H1 (cell line): ENCODE results near the gene SELPLG. TPM values are rescaled to one million over a fixed set of nuclear protein-coding genes. Genes with fewer than 3 reads are reported as not detected.

Source experiments
- CTCF ChIA-PET: fragments of 300-600 bp; sonication (Branson Sonifier 250); formaldehyde crosslinking; loops from one replicate; lab custom pipeline; 2021; ENCODE audit not compliant: partially characterized antibody; lab: Charles Lee
- POLR2A ChIA-PET: fragments of 300-600 bp; sonication (Branson Sonifier 250); formaldehyde crosslinking; loops from one replicate; lab custom pipeline; 2021; ENCODE audit warnings: inconsistent platforms; ENCODE audit not compliant: partially characterized antibody; lab: Charles Lee
- DNase-seq, 2 experiments: peaks; one replicate each; pipeline versions ENCODE4 v3.0.0 to v3.0.0-alpha.2; 2010 to 2022; ENCODE audit warnings: low spot score in 2 of 2, low read depth in 1 of 2, mixed read lengths in 1 of 2
- FAIRE-seq: peaks from 2 replicates; lab custom pipeline; 2011; peaks lifted over from hg19 to GRCh38; lab: Jason Lieb, UNC
- H2AFZ ChIP-seq: 2 replicates; pipeline ENCODE4 v1.8.1; 2012; ENCODE audit warnings: low read length, inconsistent platforms
- H2AK5ac ChIP-seq: 2 replicates; pipeline ENCODE4 v1.6.1; 2013; ENCODE audit warnings: low read depth, low read length
- H2BK120ac ChIP-seq: replicated peaks from 2 replicates; pipeline ENCODE3; 2013; ENCODE audit warnings: low read depth, low read length, inconsistent platforms
- H2BK12ac ChIP-seq: 2 replicates; pipeline ENCODE4 v1.6.1; 2013; ENCODE audit warnings: low read depth, low read length
- H2BK15ac ChIP-seq: 2 replicates; pipeline ENCODE4 v1.6.1; 2013; ENCODE audit warnings: low read length
- H2BK20ac ChIP-seq: 2 replicates; pipeline ENCODE4 v1.6.1; 2013; ENCODE audit warnings: low read length
- H2BK5ac ChIP-seq: 2 replicates; pipeline ENCODE4 v1.6.1; 2013; ENCODE audit warnings: low read depth, low read length
- H3K14ac ChIP-seq: 2 replicates; pipeline ENCODE4 v1.6.1; 2013; ENCODE audit warnings: inconsistent platforms; ENCODE audit not compliant: insufficient read length
- H3K18ac ChIP-seq: 2 replicates; pipeline ENCODE4 v1.6.1; 2013; ENCODE audit warnings: low read length; ENCODE audit errors: extremely low read depth
- H3K23ac ChIP-seq: 2 replicates; pipeline ENCODE4 v1.6.1; 2013; ENCODE audit warnings: inconsistent platforms; ENCODE audit not compliant: insufficient read length
- H3K23me2 ChIP-seq: 2 replicates; pipeline ENCODE4 v1.6.1; 2013; ENCODE audit warnings: low read depth, low read length
- H3K27ac ChIP-seq: 2 replicates; pipeline ENCODE4 v1.6.1; 2011; ENCODE audit warnings: low read depth, low read length, inconsistent platforms
- H3K27me3 ChIP-seq, 4 experiments: replicated peaks in 1 of 4; 1 replicate in 1 of 4; 2 replicates in 3 of 4; pipeline versions ENCODE4 v1.6.1 to v1.8.1; 2011 to 2013; ENCODE audit warnings: low read length in 3 of 4, mild to moderate bottlenecking in 3 of 4, inconsistent platforms in 2 of 4, mixed read lengths in 2 of 4, moderate library complexity in 1 of 4; ENCODE audit not compliant: control insufficient read depth in 3 of 4, insufficient read depth in 3 of 4; ENCODE audit errors: extremely low read depth in 1 of 4
- H3K36me3 ChIP-seq, 4 experiments: 2 replicates each; pipeline versions ENCODE4 v1.6.1 to v1.8.1; 2011 to 2013; ENCODE audit warnings: mild to moderate bottlenecking in 4 of 4, low read length in 3 of 4, moderate library complexity in 2 of 4, control low read depth in 1 of 4, inconsistent platforms in 1 of 4; ENCODE audit not compliant: insufficient read depth in 4 of 4, control insufficient read depth in 2 of 4
- H3K4ac ChIP-seq: replicated peaks from 2 replicates; pipeline ENCODE3; 2013; ENCODE audit warnings: low read length, low read depth, mixed read lengths, inconsistent platforms; ENCODE audit not compliant: insufficient read length
- H3K4me1 ChIP-seq, 4 experiments: replicated peaks in 1 of 4; 1 replicate in 1 of 4; 2 replicates in 3 of 4; pipeline versions ENCODE4 v1.6.1 to v1.8.1; 2011 to 2013; ENCODE audit warnings: low read length in 3 of 4, inconsistent platforms in 2 of 4, mixed read lengths in 1 of 4; ENCODE audit not compliant: insufficient read depth in 4 of 4, control insufficient read depth in 3 of 4
- H3K4me2 ChIP-seq, 2 experiments: 2 replicates each; pipeline versions ENCODE4 v1.6.1 to v1.8.1; 2011 to 2013; ENCODE audit warnings: low read depth in 2 of 2, low read length in 2 of 2, control low read depth in 1 of 2, inconsistent platforms in 1 of 2, mild to moderate bottlenecking in 1 of 2; ENCODE audit not compliant: insufficient read depth in 1 of 2
- H3K4me3 ChIP-seq, 4 experiments: fragments of 200-600, 300-600 bp in 1 of 4; sonication (generic), shearing (Covaris generic), sonication (Bioruptor Twin) in 1 of 4; 2 replicates each; pipeline versions ENCODE4 v1.5.1 to v1.8.1; 2011 to 2016; ENCODE audit warnings: low read length in 4 of 4, low read depth in 3 of 4, control low read depth in 2 of 4, inconsistent platforms in 2 of 4, mild to moderate bottlenecking in 2 of 4, mixed read lengths in 1 of 4, moderate library complexity in 1 of 4; ENCODE audit not compliant: insufficient read depth in 2 of 4; ENCODE audit errors: extremely low read depth in 1 of 4
- H3K56ac ChIP-seq: replicated peaks from 2 replicates; pipeline ENCODE3; 2013; ENCODE audit warnings: low read depth, mild to moderate bottlenecking, mixed read lengths, low read length, inconsistent platforms; ENCODE audit not compliant: insufficient read length
- H3K79me1 ChIP-seq: 2 replicates; pipeline ENCODE4 v1.6.1; 2013; ENCODE audit warnings: low read depth, low read length, control low read depth
- H3K79me2 ChIP-seq, 2 experiments: 2 replicates each; pipeline versions ENCODE4 v1.6.1 to v1.8.1; 2012 to 2013; ENCODE audit warnings: low read length in 2 of 2, mild to moderate bottlenecking in 2 of 2, inconsistent platforms in 1 of 2; ENCODE audit not compliant: insufficient read depth in 2 of 2, control insufficient read depth in 1 of 2
- H3K9ac ChIP-seq, 4 experiments: replicated peaks in 1 of 4; 1 replicate in 1 of 4; 2 replicates in 3 of 4; pipeline versions ENCODE4 v1.6.1 to v1.8.1; 2011 to 2013; ENCODE audit warnings: low read depth in 3 of 4, low read length in 3 of 4, control low read depth in 2 of 4, mild to moderate bottlenecking in 2 of 4, moderate library complexity in 2 of 4, inconsistent platforms in 1 of 4; ENCODE audit errors: extremely low read depth in 1 of 4
- H3K9me3 ChIP-seq, 2 experiments: 2 replicates each; pipeline versions ENCODE4 v1.6.1 to v1.8.1; 2012 to 2013; ENCODE audit warnings: mild to moderate bottlenecking in 2 of 2, moderate library complexity in 2 of 2, control low read depth in 1 of 2, inconsistent platforms in 1 of 2, low read depth in 1 of 2, low read length in 1 of 2, mixed read lengths in 1 of 2; ENCODE audit not compliant: insufficient read depth in 2 of 2
- H4K20me1 ChIP-seq, 2 experiments: replicated peaks in 1 of 2; 2 replicates each; pipeline versions ENCODE3 to v1.8.1; 2011 to 2013; ENCODE audit warnings: inconsistent platforms in 2 of 2, low read length in 2 of 2, mild to moderate bottlenecking in 1 of 2; ENCODE audit not compliant: insufficient read depth in 2 of 2, control insufficient read depth in 1 of 2
- H4K5ac ChIP-seq: 2 replicates; pipeline ENCODE4 v1.6.1; 2013; ENCODE audit warnings: low read length, low read depth, mixed read lengths, inconsistent platforms; ENCODE audit not compliant: insufficient read length
- H4K8ac ChIP-seq: 2 replicates; pipeline ENCODE4 v1.8.0; 2013; ENCODE audit warnings: mild to moderate bottlenecking, moderate library complexity, low read length, inconsistent platforms; ENCODE audit not compliant: insufficient read depth; ENCODE audit errors: extremely low read depth
- H4K91ac ChIP-seq: replicated peaks from 2 replicates; pipeline ENCODE3; 2013; ENCODE audit warnings: low read length, mixed read lengths, inconsistent platforms; ENCODE audit not compliant: insufficient read length
- CBX8 ChIP-seq: fragments of 300-800, 300-1000 bp; sonication (generic); IDR thresholded peaks from 2 replicates; pipeline ENCODE4 v1.7.1; 2016; ENCODE audit warnings: low read depth, low read length, borderline replicate concordance
- CHD1 ChIP-seq: IDR thresholded peaks from 2 replicates; pipeline ENCODE4 v1.6.1; 2012; ENCODE audit warnings: low read depth, low read length, improper control_type of control experiment
- CTBP2 ChIP-seq: IDR thresholded peaks from 2 replicates; pipeline ENCODE4 v1.7.0; 2011; ENCODE audit warnings: borderline replicate concordance, mild to moderate bottlenecking, moderate library complexity, mixed read lengths, low read length; ENCODE audit not compliant: insufficient read depth, insufficient read length
- E2F6 ChIP-seq: IDR thresholded peaks from 2 replicates; pipeline ENCODE4 v1.6.1; 2012; ENCODE audit warnings: inconsistent platforms
- EP300 ChIP-seq, 2 experiments: IDR thresholded peaks; 1 replicate in 1 of 2; 2 replicates in 1 of 2; pipeline ENCODE4 v1.6.1; 2011 to 2012; ENCODE audit warnings: low read depth in 2 of 2, low read length in 2 of 2, mild to moderate bottlenecking in 2 of 2, borderline replicate concordance in 1 of 2, inconsistent platforms in 1 of 2, moderate library complexity in 1 of 2
- JUND ChIP-seq: IDR thresholded peaks from 2 replicates; pipeline ENCODE4 v1.6.1; 2011; ENCODE audit warnings: mild to moderate bottlenecking, improper control_type of control experiment, low read length
- KDM4A ChIP-seq: IDR thresholded peaks from one replicate; pipeline ENCODE4 v1.7.1; 2012; ENCODE audit warnings: low read depth, mild to moderate bottlenecking, moderate library complexity, low read length, inconsistent platforms; ENCODE audit not compliant: severe bottlenecking
- POU5F1 ChIP-seq: IDR thresholded peaks from 2 replicates; pipeline ENCODE4 v1.6.1; 2011; ENCODE audit warnings: low read depth, mild to moderate bottlenecking, low read length, moderate library complexity
- SIN3A ChIP-seq, 2 experiments: IDR thresholded peaks in 1 of 2; conservative IDR thresholded peaks in 1 of 2; 2 replicates each; pipeline ENCODE4 v1.6.1; 2011 to 2012; ENCODE audit warnings: low read length in 2 of 2, improper control_type of control experiment in 1 of 2, low read depth in 1 of 2, mild to moderate bottlenecking in 1 of 2
- SP4 ChIP-seq: IDR thresholded peaks from 2 replicates; pipeline ENCODE4 v1.6.1; 2012; ENCODE audit warnings: low read length, inconsistent platforms
- TAF1 ChIP-seq: IDR thresholded peaks from 2 replicates; pipeline ENCODE4 v1.6.1; 2011; ENCODE audit warnings: mild to moderate bottlenecking, low read depth, low read length
- TEAD4 ChIP-seq: IDR thresholded peaks from 2 replicates; pipeline ENCODE4 v1.6.1; 2012; ENCODE audit warnings: low read depth, low read length, inconsistent platforms, mixed read lengths
- WGBS, 2 experiments: shearing (Covaris generic) in 1 of 2; methylation state at CpG; one replicate each; pipeline versions ENCODE4 v1.1.6 to v1.1.7; 2013 to 2015; ENCODE audit warnings: low lambda C conversion rate in 2 of 2, mixed read lengths in 2 of 2, inconsistent platforms in 1 of 2, low coverage in 1 of 2, missing lambda C conversion rate in 1 of 2; ENCODE audit not compliant: insufficient replicate concordance in 2 of 2, insufficient coverage in 1 of 2, insufficient read length in 1 of 2; ENCODE audit errors: extremely low coverage in 1 of 2, missing lambda C conversion rate in 1 of 2; 5-methylcytosine and 5-hydroxymethylcytosine counted together
- polyA plus RNA-seq, 7 experiments: library from polyadenylated mRNA; depleted of rRNA in 3 of 7; stranded (reverse) in 5 of 7; unstranded in 2 of 7; fragments of >200 nt in 5 of 7; fragments of 200-250 nt in 2 of 7; gene quantifications; 1 replicate in 5 of 7; 2 replicates in 1 of 7; 4 replicates in 1 of 7; pipeline versions ENCODE4 v1.2.1 to v1.2.3, GENCODE V29; 2011 to 2013; ENCODE audit warnings: missing spikeins in 2 of 7, mixed read lengths in 2 of 7
- total RNA-seq: library from RNA; stranded (reverse); fragmentation: NEBNext Ultra II Directional; extraction: Animal tissue kit (Norgen Biotek cat#: 25700); gene quantifications from 2 replicates; pipeline ENCODE4 v1.2.1, GENCODE V29; 2021

Gene SELPLG
- total and polyA plus RNA-seq, 2 of the 8 experiments (the other 6 are each of a cell fraction or from before 2014, with no cell fraction given) = 0.18 TPM; not detected in 1

GRCh38 chr12:108653922-108654321 lies 20.2 kb upstream of the SELPLG start:
- ChIA-PET POLR2A (interaction anchor here (0.9 to 1.1 kb wide), 2 partner anchors 15 to 149 kb away, joined by 4 to 5 read pairs; no protein-coding TSS in a partner anchor), CTCF (interaction anchor here (1.1 to 1.7 kb wide), 4 partner anchors 11 to 83 kb away, joined by 3 to 11 read pairs (median 6); partner anchors contain the start of gene SELPLG)
- peaks cover 0 to 4% of the 10 kb centered on the region in 2 experiments; a peak in 2 of 4 replicates for H3K9me3 ChIP-seq
- H3K14ac ChIP-seq = no peak overlapping the region
- peaks cover 3 to 12% (median 8%) of the 10 kb centered on the region in 4 experiments; a peak in 6 of 7 replicates for H3K4me1 ChIP-seq
- no peaks in the 10 kb centered on the region for H3K27me3 ChIP-seq
- no peak overlapping the region for H4K5ac ChIP-seq
- no peaks in the 10 kb centered on the region for H3K23me2 ChIP-seq
- H3K4me2 ChIP-seq = no peak overlapping the region; a peak in 1 of 4 replicates
- 0 out of 2 replicates have a peak overlapping the region, but pooled peaks have one; percentile 39 for H2BK12ac ChIP-seq
- H2AK5ac ChIP-seq = no peak overlapping the region
- H4K8ac ChIP-seq = no peak overlapping the region
- no peak overlapping the region for H3K4ac ChIP-seq
- no peak overlapping the region for H3K27ac ChIP-seq
- 92% methylated on average over 3 of the region's 3 CpGs; no CpG with 5 or more reads in 1 of the 2 experiments for WGBS, 2 experiments
- no peak overlapping the region for H2BK20ac ChIP-seq
- no peaks in the 10 kb centered on the region for H3K79me1 ChIP-seq
- H2BK5ac ChIP-seq = no peak overlapping the region
- no peak overlapping the region for H4K91ac ChIP-seq
- no peaks in the 10 kb centered on the region for H4K20me1 ChIP-seq
- H3K23ac ChIP-seq = no peak overlapping the region
- FAIRE-seq (no peak), DNase-seq (no peak)
- no peak overlapping the region for H2BK15ac ChIP-seq
- no peak overlapping the region for H3K4me3 ChIP-seq
- no peak overlapping the region for H2BK120ac ChIP-seq
- no peaks in the 10 kb centered on the region for H3K79me2 ChIP-seq
- H3K36me3 ChIP-seq = peaks cover 7 to 52% (median 33%) of the 10 kb centered on the region in 4 experiments; a peak in 7 of 8 replicates
- H3K18ac ChIP-seq = no peak overlapping the region
- no peak overlapping the region for H3K9ac ChIP-seq
- no peak overlapping the region for H3K56ac ChIP-seq
- H2AFZ ChIP-seq = no peak overlapping the region
- TF ChIP-seq JUND = no peak
- no peak for TF ChIP-seq KDM4A
- no peak for TF ChIP-seq TAF1
- no peak for TF ChIP-seq POU5F1
- no peak for TF ChIP-seq SP4
- no peak for TF ChIP-seq SIN3A (conservative IDR thresholded peaks at IDR 0.05 in 1 of 2, IDR thresholded peaks at IDR 0.05 in 1 of 2; ENCODE audit: low read depth in 1 of 2, low read length in 2 of 2)
- TF ChIP-seq EP300 (IDR thresholded peaks at IDR 0.05; ENCODE audit: borderline replicate concordance in 1 of 2, low read depth in 2 of 2, low read length in 2 of 2) = no peak
- no peak for TF ChIP-seq CHD1
- TF ChIP-seq TEAD4 = no peak
- no peak for TF ChIP-seq CTBP2
- TF ChIP-seq CBX8 = no peak
- TF ChIP-seq E2F6 = no peak
